ENCODE data around the gene REEP6.
"Not testable (repeated sequence)": the region's sequence is repeated elsewhere in the genome, so short reads cannot be mapped to it uniquely, and the experiment has no call there.

The REEP6 gene

DNA sequence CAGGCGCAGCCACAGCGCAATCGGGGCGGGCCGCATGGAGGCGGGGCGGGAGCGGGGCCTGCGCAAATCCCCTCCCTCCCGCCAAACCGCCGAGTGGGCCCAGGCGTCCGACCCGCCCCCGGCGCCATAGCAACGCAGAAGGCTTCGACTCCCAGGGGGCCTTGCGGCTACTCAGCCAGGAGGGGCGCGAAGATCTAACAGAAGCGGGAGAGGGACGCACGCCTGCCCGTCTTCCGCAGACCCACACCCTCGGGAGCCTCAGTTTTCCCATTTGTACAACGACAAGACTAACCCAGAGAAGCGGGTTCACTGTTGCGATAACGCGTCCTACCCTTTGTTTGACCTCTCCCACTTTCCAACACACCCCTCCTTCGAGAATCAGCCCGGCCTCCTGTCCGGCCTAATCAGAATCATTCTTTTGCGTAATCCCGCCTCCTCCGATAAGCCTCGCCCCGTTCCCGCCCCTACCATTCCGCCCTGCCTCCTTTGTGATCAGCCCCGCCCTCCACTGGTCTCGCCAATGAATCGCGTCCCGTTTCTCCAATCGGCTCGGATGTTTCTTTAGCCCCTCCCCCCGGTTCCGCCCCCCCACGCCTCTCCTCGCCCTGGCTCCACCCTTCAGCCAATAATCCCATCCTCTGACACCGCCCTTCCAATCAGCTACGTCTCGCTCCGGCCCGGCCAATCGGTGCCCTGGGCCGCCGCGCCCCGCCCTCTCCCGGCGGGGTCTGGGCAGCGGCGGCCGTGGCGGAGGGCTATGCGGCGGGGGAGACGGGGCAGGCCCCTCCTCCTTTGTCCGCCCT lies 469 bp upstream of the REEP6 start, which contains the start of gene PCSK4:
Gene PCSK4 (minus strand): TSS at position 40 of the 803 bp plus-strand sequence. CDS start 4 bp downstream, at position 36.
- DNase-seq (ENCODE audit: low read depth): peak; percentile 95

DNA sequence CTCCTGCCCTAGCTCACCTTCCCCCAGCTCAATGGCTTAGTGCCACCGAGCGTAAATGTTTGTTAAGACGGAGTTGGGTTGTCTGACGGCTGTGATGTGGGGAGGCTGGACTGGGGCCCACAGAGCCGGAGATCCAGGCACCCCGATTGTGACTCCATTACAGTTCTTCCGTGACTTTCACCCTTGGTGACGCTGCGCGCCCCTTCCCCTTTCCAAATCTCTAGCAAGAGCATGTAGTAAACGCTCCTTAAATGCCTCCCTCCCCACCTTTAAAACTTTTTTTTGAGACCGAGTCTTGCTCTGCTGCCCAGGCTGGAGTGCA lies 829 bp downstream of the REEP6 start:
- no peak for DNase-seq (ENCODE audit: low read depth)

DNA sequence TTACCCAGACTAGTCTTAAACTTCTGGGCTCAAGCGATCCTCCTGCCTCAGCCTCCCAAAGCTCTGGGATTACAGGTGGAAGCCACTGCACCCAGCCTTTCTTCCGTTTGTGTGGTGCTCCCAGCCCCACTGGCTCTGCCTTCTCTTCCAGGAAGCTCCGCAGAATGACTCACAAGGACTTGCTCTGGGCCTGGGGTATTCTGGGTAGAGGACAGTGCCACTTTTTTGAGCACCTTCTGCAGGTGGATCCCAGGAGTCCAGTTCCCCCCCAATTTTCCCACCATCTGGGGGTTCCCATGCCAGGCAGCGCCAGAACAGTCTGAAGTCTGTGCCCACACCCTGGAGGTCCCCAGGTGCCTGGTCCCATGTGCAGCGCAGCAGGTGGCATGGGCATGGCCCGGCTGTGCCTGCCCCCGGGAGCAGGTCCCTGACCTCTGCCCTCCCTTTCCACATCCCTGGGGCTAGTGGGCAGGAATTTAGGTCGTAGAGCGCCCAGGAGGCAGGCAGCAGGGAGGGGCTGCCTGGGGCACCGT lies 1.6 kb downstream of the REEP6 start:
- no peak for DNase-seq (ENCODE audit: low read depth)

DNA sequence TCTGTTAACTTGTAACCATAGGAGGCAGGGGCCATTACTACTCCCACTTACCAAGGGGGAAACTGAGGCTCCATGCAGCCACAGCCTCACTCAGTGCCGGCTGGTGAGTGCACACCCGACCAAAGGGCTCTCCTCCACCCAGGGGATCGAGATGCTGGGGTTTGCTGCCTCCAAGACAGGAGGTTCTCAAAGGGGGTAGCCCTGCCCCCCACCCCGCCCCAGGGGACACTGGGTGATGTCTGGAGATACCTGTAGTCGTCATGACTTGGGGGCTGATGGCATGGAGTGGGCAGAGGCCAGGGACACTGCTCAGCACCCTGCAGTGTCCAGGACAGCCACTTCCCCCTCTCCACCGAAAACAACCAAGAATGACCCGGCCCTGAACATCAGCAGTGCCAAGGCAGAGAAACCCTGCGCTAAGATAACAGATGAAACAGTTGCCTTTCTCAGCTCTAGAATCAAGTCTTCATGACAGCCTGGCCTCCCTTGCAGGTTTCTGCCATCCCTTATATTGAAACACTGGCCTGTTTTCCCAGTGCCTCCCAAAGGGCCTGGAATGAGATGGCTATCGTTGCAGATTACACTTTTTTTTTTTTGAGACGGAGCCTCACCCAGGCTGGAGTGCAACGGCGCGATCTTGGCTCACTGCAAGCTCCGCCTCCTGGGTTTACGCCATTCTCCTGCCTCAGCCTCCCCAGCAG lies 3.3 kb downstream of the REEP6 start:
- no peak for DNase-seq (ENCODE audit: low read depth)

DNA sequence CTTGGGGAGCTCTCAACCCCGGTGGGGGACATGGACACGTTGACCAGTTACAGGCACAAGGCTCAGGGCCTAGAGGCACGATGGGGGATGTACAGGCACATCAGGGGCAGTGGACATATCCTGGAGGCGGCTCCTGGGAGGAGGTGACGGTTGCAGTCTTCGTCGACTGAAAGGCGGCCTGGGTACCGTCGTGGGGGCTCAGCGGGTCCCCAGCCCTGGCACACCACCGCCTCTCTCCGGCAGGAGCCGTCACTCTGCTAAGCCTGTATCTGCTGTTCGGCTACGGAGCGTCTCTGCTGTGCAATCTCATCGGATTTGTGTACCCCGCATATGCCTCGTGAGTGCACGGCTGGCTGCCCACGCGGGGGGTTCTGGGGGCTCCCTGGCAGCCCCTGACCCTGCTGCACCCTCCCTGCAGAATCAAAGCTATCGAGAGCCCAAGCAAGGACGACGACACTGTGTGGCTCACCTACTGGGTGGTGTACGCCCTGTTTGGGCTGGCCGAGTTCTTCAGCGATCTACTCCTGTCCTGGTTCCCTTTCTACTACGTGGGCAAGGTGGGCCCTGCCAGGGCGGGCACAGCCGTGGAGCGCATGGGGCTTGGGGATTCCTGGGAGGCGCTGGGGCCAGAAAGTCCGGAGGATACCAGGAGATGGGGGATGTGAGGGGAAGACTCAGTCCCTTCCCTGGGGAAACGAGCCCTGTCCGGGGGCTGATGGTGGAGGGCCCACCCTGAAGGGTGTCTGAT lies 4.2 kb downstream of the REEP6 start:
- no peak for DNase-seq (ENCODE audit: low read depth)

DNA sequence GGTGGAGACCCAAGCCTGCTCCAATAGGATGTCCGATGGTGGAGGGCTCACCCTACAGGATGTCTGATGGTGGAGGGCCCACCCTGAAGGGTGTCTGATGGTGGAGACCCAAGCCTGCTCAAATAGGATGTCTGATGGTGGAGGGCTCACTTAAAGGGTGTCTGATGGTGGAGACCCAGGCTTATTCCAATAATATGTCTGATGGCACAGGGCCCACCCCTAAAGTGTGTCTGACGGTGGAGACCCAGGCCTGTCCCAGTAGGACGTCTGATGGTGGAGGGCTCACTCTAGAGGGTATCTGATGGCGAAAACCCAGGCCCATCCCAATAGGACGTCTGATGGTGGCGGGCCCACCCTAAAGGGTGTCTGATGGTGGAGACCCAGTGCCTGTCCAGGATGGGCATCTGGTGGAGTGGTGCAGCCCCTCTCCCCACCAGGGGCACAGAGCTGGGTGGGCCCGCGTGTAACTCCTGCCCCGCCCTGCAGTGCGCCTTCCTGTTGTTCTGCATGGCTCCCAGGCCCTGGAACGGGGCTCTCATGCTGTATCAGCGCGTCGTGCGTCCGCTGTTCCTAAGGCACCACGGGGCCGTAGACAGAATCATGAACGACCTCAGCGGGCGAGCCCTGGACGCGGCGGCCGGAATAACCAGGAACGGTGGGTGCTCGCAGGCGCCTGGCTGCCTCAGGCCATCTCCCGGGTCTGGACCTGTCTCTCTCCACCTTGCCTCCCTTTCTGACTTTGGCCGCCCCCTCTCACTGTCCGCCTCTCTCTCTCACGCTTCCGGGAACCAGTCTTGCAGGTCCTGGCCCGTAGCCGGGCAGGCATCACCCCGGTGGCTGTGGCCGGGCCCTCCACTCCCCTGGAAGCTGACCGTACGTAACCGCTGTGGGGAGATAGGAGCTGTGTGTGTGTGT lies 5.1 kb downstream of the REEP6 start:
- DNase-seq (ENCODE audit: low read depth): no peak

DNA sequence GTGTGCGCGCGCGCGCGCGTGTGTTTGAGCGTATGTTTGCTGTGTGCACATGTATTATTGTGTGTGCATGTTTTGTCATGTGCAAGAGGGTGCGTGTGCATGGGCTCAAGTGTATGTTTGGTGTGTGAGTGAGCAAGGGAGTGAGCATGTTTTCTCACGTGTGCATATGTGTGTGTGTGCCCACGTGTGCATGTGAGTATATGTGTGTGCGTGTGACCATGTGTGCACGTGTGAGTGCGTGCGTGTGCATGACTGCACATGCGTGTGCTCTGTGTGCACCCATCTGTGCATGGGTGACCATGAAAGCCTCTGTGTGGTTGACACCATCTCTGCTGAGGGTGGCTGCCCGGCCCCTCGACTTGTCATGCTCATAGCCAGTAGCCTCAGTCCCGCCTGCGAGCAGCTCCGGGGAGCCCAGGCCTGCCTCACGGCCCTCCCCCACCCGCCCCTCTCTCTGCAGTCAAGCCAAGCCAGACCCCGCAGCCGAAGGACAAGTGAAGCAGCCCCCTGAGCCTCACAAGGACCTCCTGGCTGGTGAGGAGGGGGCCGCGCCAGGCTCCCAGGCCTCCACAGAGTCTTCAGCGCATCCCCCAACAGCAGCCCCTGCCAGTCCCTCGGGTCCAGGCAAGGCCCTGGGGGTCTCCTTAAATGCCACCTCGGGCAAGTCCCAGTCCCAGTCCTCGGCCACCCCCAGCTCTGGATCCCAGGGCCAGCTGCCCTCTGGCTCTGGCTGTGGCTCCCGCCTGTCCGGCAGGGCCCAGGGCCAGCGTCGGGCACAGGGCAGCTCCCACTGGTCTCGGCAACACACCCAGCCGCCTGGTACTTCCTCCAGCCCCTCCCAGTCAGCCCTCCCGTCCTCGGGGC lies 6.0 kb downstream of the REEP6 start:
- DNase-seq (ENCODE audit: low read depth): no peak

DNA sequence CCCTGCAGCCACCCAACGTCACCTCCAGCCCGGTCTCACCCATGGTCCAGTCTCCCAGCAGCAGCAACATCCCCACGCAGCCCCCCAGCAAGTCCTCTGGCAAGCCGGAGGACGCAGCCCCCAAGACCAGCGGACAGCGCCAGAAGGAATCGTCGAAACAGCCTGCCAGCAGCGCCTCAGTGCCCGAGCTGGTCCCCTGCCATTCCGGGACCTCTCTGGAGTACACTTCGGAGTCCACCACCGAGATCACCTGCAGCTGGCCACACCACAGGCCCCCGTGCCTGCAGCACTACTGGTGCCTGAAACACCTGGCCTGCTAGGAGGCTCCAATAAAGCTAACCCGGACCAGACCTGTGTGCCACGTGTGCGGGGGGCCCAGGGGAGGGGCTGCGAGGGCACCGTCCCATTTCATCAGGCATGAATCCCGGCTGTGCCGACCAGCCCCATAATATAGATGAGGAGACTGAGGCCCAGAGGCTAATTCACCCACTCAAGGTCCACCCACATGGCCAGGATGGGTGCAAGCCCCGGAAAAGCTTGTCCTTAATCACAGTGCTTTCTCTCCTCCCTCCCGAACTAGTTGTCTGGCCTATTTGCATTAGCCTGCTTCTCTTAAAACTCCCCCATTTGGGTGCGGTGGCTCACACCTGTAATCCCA lies 6.7 kb downstream of the REEP6 start:
- no peak for DNase-seq (ENCODE audit: low read depth)

DNA sequence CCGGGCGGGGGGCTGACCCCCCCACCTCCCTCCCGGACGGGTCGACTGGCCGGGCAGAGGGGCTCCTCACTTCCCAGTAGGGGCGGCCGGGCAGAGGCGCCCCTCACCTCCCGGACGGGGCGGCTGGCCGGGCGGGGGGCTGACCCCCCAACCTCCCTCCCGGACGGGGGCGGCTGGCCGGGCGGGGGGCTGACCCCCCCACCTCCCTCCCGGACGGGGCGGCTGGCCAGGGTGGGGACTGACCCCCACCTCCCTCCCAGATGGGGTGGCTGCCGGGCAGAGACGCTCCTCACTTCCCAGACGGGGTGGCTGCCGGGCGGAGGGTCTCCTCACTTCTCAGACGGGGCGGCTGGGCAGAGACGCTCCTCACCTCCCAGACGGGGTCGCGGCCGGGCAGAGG lies 8.2 kb downstream of the REEP6 start:
- not testable (repeated sequence) for DNase-seq (ENCODE audit: low read depth)

DNA sequence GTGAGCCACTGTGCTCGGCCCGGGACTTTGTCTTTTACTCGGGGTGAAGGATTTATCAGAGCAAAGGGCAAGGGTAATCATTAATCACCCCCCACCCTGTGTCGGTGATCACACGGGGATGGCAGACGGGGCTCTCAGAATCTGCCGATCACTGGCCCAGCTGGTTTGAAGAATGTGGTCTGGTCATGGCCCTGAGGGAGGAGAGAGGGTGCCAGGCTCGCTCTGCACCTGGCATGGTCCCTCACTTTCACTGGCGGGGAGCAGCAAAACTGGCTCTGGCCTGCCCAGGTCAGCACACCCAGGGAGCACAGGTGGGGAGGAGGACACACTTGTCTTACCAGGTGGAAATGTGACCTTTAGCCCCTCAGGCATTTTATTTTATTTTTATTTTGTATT lies 10.2 kb downstream of the REEP6 start:
- DNase-seq (ENCODE audit: low read depth): no peak

DNA sequence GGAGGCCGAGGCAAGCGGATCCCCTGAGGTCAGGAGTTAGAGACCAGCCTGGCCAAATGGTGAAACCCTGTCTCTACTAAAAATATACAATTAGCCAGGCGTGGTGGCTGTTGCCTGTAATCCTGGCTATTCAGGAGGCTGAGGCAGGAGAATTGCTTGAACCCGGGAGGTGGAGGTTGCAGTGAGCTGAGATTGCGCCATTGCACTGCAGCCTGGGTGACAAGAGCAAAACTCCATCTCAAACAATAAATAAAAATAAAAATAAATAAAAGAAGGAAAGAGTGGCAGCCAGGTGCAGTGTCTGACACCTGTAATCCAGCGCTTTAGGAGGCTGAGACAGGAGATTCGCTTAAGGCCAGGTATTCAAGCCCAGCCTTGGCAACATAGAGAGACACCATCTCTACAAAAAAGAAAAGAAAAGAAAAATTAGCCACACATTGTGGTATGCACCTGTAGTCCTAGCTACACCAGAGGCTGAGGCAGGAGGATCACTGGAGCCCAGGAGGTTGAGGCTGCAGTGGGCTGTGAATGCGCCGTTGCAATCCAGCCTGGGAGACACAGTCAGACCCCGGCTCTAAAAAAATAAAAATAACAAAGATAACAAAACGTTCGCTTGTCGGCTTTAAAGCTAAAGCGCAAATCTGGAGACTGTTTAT lies 11.6 kb downstream of the REEP6 start:
- no peak for DNase-seq (ENCODE audit: low read depth)

DNA sequence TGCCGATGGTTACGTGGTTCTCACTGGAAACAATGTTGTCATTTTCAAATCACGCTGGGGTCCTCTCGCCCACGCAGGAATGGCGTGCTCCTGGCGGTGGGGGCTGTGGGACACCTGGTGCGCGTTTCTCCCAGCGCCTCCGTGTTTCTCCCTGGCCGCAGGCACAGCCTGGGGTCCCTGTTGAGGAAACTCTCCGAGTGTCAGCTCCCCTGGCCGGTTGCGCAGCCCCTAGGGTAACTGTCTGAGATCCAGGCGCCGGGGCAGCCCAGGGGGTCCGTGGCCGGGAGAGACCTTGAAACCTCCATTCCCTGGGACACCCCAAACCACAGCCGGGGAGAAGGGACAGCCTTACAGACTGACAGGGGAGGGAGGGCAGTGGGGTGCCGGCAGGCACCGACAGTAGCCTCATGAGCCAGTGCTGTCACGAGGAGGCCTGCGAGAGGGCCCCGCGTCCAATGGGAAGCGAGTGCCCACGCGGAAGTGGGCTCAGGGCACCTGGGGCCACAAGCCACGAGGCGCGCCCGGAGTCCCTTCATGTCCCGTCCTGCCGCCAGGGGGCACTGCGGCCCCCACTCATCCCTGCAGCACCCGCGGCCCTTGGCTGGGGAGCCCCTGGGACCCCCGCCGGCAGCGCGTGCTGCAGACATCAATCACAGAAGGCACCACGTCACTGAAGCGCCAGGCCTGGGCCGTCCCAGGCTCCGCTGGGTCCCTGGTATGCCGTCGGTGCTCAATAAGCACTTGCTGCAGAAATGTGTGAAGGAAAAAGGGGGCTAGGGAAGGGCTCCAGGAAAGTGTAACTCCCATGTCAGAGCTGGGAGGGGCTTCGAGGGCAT lies 12.3 kb downstream of the REEP6 start:
- DNase-seq (ENCODE audit: low read depth): peak; percentile 59

DNA sequence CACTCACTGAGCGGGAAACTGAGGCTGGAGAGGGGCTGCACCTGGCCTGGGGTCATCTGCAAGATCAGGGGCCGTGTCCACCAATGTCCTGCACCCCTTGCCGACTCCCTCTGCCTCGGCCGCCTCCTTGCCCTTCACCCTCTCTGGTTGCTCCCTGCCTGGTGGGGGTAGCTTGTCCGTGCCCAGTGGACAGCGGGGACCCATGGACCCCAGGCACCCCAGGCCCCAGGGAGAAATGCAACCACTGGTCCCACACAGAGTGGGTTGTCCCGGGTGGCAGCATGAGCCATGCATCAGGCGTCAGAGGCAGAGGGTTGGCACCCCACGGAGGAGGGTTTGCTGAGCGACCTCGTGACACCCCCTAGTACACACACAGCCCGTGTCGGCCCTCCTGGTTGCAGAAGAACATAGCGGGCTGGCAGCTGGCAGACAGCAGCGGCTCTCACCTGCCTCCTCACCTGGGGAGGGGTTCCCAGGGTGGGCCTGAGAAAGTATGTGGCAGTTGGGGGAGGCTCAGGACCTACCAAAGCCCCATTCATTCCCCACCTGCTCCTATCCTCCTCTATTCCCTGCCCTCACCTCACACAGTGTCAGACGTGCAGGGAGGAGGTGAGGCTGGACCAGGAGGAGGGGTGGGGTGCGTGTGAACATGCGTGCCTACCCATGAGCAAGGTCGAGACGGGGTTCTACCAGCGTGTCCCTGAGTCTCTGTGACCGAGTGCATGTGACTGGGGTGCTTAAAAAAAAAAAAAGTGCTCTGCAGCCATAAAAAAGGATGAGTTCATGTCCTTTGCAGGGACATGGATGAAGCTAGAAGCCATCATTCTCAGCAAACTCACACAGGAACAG lies 13.2 kb downstream of the REEP6 start:
- no peak for DNase-seq (ENCODE audit: low read depth)

DNA sequence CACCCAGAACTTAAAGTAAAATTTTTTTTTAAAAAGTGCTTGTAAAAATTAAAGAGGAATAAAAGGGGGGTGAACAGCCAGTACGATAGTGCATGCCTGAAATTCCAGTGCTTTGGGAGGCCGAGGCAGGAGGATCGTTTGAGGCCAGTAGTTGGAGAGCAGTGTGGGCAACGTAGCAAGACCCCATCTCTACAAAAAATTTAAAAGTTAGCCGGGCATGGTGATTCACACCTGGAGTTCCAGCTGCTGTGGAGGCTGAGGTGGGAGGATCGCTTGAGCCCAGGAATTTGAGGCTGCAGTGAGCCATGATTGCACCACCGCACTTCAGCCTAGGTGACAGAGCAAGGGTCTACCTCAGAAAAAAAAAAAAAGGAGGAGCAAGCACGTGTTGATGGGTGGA lies 14.0 kb downstream of the REEP6 start:
- no peak for DNase-seq (ENCODE audit: low read depth)

DNA sequence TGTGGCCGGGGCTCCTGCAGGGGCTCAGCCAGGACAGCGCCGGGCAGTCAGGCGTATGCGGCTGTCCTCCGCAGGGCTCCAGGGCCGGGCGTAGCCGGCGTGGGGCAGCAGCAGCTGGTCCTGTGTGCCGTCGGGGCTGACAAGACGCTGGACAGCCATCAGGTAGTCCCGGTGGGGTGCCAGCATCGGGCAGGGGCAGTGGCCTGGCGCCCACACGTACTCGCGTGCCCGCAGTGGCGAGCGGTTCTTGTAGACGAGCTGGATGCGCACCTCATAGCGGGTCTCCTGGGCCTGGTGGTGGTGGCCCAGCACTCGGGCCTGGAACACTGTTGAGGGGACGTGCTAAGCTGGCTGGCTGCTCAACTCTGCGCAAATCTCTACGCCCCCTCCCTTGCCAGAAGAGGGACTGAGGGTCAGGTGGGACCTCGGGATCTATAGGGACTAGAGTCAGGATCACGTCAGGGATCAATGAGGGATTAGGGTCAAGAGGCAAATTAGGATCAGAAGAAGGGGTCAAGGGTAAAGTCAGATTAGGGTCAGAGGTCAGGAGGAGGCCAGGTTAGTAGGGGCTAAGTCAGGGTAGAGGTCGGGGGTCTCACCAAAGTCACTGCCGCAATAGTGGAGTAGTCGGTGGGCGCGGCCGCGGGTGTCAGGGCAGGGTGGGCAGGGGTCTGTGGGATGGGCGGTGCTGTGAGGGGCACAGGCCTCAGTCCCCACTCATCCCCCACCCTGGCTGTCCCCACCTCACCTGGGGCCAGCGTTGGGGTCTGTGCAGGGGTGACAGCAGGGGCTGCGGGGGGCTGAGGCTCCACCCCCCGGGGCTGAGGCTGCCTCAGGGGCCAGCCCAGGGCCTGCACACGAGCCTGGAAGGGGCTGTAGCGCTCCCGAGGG lies 15.3 kb downstream of the REEP6 start:
- no peak for DNase-seq (ENCODE audit: low read depth)

DNA sequence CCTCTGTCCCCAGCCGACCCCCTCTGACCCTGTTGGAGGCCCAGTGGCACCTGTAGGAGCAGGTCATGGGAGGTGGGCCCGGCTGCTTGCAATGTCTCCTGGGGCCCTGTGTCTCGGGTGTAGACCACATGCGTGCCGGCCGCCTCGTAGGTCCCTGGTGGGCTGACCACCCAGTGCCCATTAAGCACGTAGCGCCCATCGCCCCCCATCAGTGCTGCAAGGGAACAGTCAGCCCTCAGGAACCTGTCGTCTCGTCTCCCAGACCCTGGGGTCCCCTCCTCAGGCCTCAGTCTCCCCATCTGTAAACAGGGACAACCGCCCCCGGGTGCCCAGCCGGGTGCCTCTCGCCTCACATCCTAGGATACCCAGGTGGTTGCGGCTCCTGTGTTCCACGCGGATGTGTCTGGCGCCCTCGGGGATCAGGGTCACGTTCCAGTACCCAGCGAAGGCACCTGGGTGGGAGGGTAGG lies 16.2 kb downstream of the REEP6 start:
- no peak for DNase-seq (ENCODE audit: low read depth)

All from stimulated activated CD8-positive, alpha-beta memory T cell treated with anti-CD3 and anti-CD28 coated beads, Interleukin-15, amount 100 ng/mL, for 24 hours (primary cell).